Nephron (organoid): ENCODE measurements around the gene GPS1.

Experiments
- H3K27ac Mint-ChIP-seq, 3 experiments: 2 replicates each; pipeline ENCODE4 v1.8.0; 2020; ENCODE audit warnings: mixed read lengths in 3 of 3, mild to moderate bottlenecking in 2 of 3, moderate library complexity in 1 of 3
- H3K27me3 Mint-ChIP-seq: 2 replicates; pipeline ENCODE4 v1.8.0; 2021; ENCODE audit warnings: low read depth, mild to moderate bottlenecking, moderate library complexity, mixed read lengths
- H3K36me3 Mint-ChIP-seq: 2 replicates; pipeline ENCODE4 v1.8.0; 2020; ENCODE audit warnings: low read depth, mixed read lengths
- H3K4me1 Mint-ChIP-seq: 2 replicates; pipeline ENCODE4 v1.8.0; 2020; ENCODE audit warnings: mixed read lengths
- H3K4me3 Mint-ChIP-seq, 3 experiments: 2 replicates each; pipeline ENCODE4 v1.8.0; 2020; ENCODE audit warnings: mild to moderate bottlenecking in 3 of 3, mixed read lengths in 3 of 3, moderate library complexity in 2 of 3
- H3K9me3 Mint-ChIP-seq: 2 replicates; pipeline ENCODE4 v1.8.0; 2020; ENCODE audit warnings: mixed read lengths
- CTCF ChIP-seq, 3 experiments: fragments of 200-600 bp; sonication (generic); IDR thresholded peaks; one replicate each; pipeline ENCODE4 v1.5.0; 2021; ENCODE audit warnings: antibody characterized with exemption in 3 of 3; ENCODE audit not compliant: unreplicated experiment in 3 of 3

GPS1 gene

GRCh38 chr17:82072827-82073226 is 21.1 kb downstream of the GPS1 start:
- Mint-ChIP-seq H3K4me3 (no peak overlapping the region), H3K4me1 (peaks cover 8% of the 10 kb centered on the region), H3K27me3 (peaks cover 9% of the 10 kb centered on the region), H3K36me3 (peaks cover 1% of the 10 kb centered on the region), H3K27ac (no peak overlapping the region), H3K9me3 (no peaks in the 10 kb centered on the region)
- TF ChIP-seq CTCF (IDR thresholded peaks at IDR 0.05; ENCODE audit: unreplicated experiment in 3 of 3): no peak

GRCh38 chr17:82073446-82073845 is 21.7 kb downstream of the GPS1 start:
- H3K27ac Mint-ChIP-seq: no peak overlapping the region
- peaks cover 7% of the 10 kb centered on the region for H3K36me3 Mint-ChIP-seq
- peaks cover 13% of the 10 kb centered on the region for H3K4me1 Mint-ChIP-seq
- no peaks in the 10 kb centered on the region for H3K9me3 Mint-ChIP-seq
- H3K27me3 Mint-ChIP-seq: peaks cover 9% of the 10 kb centered on the region
- no peak for TF ChIP-seq CTCF (IDR thresholded peaks at IDR 0.05; ENCODE audit: unreplicated experiment in 3 of 3)
- H3K4me3 Mint-ChIP-seq: no peak overlapping the region

- Mint-ChIP-seq H3K27ac (peak overlapping the region; percentile 48 to 73 (median 48)), H3K27me3 (peaks cover 9% of the 10 kb centered on the region), H3K9me3 (no peaks in the 10 kb centered on the region), H3K36me3 (peaks cover 11% of the 10 kb centered on the region), H3K4me3 (no peak overlapping the region), H3K4me1 (peaks cover 13% of the 10 kb centered on the region)
- no peak for TF ChIP-seq CTCF (IDR thresholded peaks at IDR 0.05; ENCODE audit: unreplicated experiment in 3 of 3)
Observed at GRCh38 chr17:82076018-82076784, 24.5 kb downstream of the GPS1 start.

- peak overlapping the region; percentile 48 to 73 (median 48) for H3K27ac Mint-ChIP-seq
- TF ChIP-seq CTCF (IDR thresholded peaks at IDR 0.05; ENCODE audit: unreplicated experiment in 3 of 3): no peak
- no peak overlapping the region for H3K4me3 Mint-ChIP-seq
- H3K4me1 Mint-ChIP-seq: peaks cover 13% of the 10 kb centered on the region
- H3K27me3 Mint-ChIP-seq: peaks cover 9% of the 10 kb centered on the region
- H3K9me3 Mint-ChIP-seq: no peaks in the 10 kb centered on the region
- H3K36me3 Mint-ChIP-seq: peaks cover 11% of the 10 kb centered on the region
Observed at GRCh38 chr17:82076785-82077591, 25.3 kb downstream of the GPS1 start.

GRCh38 chr17:82077617-82078358 is 26.1 kb downstream of the GPS1 start:
- Mint-ChIP-seq H3K9me3 (no peaks in the 10 kb centered on the region), H3K4me3 (peak overlapping the region in 2 of 3 experiments; percentile 47 to 65), H3K27me3 (peaks cover 9% of the 10 kb centered on the region), H3K27ac (peak overlapping the region; percentile 84 to 96 (median 94)), H3K36me3 (peaks cover 11% of the 10 kb centered on the region), H3K4me1 (peaks cover 13% of the 10 kb centered on the region)
- TF ChIP-seq CTCF (IDR thresholded peaks at IDR 0.05; ENCODE audit: unreplicated experiment in 3 of 3): no peak
